GM12872 (cell line): ENCODE data around the gene TTC3.

Source experiments
- TF ChIP-seq, protein P1 (sequence below): IDR thresholded peaks from 3 replicates; pipeline ENCODE4 v1.5.1; 2011; ENCODE audit warnings: low read depth, mild to moderate bottlenecking, low read length, moderate library complexity; ENCODE audit not compliant: insufficient read depth

TTC3 gene

DNA sequence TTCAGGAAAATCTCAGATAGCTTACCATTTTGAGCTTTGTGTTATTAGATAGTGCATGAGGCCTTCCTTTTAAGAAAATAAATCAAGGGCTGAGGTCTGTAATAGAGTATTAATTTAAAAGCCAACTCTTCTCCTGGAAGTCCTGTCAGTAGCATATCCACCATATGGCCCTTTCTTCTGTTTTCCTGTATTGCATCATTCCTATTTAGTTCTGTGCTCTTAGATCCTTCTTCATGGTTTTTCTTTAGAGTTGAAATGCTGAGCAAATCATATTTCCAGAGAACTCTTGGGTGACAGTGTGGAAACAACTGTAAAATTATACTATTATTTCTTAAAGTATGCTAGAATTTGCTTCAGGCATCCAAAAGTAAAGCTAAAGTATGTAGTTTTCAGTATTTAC lies 91.7 kb downstream of the TTC3 start:
- TF ChIP-seq, protein P1, sequence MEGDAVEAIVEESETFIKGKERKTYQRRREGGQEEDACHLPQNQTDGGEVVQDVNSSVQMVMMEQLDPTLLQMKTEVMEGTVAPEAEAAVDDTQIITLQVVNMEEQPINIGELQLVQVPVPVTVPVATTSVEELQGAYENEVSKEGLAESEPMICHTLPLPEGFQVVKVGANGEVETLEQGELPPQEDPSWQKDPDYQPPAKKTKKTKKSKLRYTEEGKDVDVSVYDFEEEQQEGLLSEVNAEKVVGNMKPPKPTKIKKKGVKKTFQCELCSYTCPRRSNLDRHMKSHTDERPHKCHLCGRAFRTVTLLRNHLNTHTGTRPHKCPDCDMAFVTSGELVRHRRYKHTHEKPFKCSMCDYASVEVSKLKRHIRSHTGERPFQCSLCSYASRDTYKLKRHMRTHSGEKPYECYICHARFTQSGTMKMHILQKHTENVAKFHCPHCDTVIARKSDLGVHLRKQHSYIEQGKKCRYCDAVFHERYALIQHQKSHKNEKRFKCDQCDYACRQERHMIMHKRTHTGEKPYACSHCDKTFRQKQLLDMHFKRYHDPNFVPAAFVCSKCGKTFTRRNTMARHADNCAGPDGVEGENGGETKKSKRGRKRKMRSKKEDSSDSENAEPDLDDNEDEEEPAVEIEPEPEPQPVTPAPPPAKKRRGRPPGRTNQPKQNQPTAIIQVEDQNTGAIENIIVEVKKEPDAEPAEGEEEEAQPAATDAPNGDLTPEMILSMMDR, result no peak

DNA sequence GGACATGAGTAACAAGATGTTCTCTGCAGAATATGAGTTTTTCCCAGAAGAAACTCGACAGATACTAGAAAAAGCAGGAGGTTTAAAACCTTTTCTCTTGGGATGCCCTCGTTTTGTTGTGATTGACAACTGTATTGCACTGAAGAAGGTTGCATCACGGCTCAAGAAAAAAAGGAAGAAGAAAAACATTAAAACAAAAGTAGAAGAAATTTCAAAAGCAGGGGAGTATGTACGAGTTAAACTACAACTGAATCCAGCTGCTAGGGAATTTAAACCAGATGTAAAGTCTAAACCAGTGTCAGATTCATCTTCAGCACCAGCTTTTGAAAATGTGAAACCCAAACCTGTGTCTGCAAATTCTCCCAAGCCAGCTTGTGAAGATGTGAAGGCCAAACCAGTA lies 92.5 kb downstream of the TTC3 start:
- TF ChIP-seq, protein P1, result no peak

DNA sequence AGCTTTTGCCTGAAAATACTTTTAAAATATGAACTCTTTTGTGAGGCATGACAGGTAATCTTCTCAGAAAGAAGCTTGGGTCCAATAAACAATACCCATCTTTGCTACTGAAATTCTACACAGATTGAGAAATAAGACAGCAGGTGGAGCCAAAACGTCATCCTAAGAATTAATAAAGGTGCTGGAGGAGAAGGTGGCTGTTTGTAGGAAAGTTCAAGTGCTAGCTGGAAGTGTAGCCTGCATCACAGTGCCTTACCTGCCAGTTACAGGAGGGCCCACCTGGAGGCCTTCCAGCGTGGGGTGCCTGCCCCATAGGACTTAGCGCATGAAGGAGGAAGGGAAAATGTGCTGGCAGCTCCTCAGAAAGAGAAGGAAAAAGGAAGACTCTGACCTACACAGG lies 93.7 kb downstream of the TTC3 start:
- TF ChIP-seq, protein P1, result 0 out of 3 replicates have a peak, but pooled peaks have one; percentile 15

DNA sequence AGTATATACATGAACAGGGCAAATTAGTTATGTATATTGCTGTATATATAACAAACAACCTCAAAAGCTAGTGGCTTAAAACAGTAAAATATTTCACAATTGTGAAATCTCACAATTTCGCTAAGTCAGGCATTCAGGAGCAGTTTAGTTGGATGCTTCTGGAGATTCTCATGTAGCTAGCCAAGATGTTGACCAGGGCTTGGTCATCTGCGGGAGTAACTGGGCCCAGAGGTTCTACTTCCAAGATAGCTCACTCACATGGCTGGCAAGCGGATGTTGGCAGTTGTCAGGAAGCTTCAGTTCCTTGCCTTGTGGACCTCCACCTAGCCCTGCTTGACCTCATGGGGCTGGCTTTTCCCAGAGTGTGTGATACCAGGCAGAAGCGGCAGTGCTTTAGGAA lies 95.6 kb downstream of the TTC3 start:
- TF ChIP-seq, protein P1, result no peak

DNA sequence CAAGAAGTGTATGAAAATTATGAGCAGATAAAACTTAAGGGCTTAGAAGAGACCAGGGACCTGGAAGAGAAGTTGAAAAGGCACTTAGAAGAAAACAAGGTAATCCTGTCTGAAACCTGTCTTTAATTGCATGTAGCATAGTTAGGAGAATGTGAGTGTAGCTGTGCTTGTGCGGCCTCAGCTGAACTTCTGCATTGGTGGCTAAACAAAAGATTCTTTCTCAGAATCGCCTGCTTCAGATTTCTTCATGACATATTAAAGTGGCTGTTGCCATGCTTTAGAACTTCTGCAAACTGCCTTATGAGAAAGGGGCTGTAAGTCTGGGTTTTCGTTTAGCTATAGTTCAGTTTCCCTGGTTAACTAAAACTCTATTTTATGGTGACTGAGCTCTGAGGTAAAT lies 99.6 kb downstream of the TTC3 start:
- TF ChIP-seq, protein P1, result no peak

DNA sequence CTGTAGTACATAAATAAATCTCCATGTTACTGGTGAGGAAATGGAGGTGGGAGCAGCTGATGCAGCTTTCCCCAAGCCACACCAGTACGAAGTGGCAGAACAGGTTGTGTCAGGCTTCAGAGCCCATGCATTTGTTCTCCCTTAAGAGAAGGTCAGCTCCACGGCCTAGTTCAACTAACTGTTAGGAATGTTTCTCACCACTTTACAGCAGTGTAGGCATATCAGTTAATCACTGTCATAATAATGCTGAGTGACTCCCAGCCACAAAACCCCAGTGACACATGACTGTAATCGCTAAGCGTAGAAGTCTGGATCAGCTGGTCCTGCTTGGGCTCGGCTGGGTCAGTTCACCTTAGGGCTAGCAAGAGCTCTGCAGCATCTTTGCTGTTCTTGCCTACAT lies 103.7 kb downstream of the TTC3 start:
- TF ChIP-seq, protein P1, result no peak

DNA sequence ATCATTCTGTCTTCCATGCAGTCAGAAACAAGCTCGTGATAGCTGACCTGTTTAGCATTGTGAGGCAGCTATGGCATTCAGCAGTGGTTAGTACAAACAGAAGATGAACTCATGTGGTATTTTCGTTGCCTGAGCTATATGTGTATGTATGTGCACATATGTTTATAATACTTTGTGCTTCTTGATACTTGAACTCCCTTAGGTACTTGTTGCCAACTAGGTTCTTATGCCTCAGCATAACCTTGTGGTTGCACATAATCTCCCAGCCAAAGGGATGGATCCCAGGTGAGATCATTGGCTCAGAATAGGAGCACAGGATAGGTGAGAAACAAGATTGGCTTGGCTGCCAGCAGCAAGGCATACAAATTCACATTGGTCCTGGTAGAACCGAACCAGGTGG lies 108.0 kb downstream of the TTC3 start:
- TF ChIP-seq, protein P1, result no peak

DNA sequence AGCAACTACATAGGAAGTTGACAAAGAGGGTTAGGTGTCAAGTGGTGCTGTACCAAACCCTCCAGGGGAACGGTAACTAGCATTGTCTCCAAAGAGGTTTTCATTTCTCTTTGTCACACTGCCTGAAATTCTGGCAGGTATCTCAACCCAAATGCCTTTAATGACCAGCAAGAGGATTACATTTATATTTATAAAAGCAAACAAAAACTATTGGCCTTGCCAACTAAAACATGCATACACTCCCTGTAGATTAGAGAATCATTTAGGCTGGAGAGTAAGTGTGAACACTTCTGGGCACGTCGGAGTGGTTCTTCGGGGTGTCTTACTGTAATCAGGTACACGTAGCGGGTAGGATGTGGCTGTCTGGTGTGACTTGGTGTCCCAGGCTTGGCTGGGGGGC lies 109.2 kb downstream of the TTC3 start:
- TF ChIP-seq, protein P1, result no peak
